HepG2 (cell line): Measurements from ENCODE around the gene ARMC10. TPM values are rescaled to one million over a fixed set of nuclear protein-coding genes. Genes with fewer than 3 reads are reported as not detected.

Source experiments
- ATAC-seq: fragments of 200-7000 bp; cut with Tn5 transposase; 3 replicates; pipeline ENCODE4 v1.9.1; 2020; ENCODE audit warnings: mild to moderate bottlenecking, moderate library complexity
- BruUV-seq: library from RNA; stranded (reverse); fragments of 400-500 nt; replicated peaks from 2 replicates; lab custom pipeline; 2021; lab: Mats Ljungman, UMichigan
- CTCF ChIA-PET: fragments of 300-600 bp; formaldehyde crosslinking; extraction: SDS; loops from one replicate; lab custom pipeline; 2021; ENCODE audit warnings: low total read pairs, inconsistent platforms, low intra/inter-chr PET ratio; lab: Yijun Ruan, JAX
- POLR2A ChIA-PET: fragments of 350-600 bp; sonication (Branson Sonifier 250); formaldehyde crosslinking; loops from one replicate; lab custom pipeline; 2020; ENCODE audit warnings: antibody characterized with exemption, inconsistent platforms; lab: Yijun Ruan, JAX
- DNase-seq: peaks from one replicate; pipeline ENCODE4 v3.0.0-alpha.2; 2015; ENCODE audit warnings: low spot score
- FAIRE-seq: peaks from 3 replicates; lab custom pipeline; 2011; peaks lifted over from hg19 to GRCh38; lab: Jason Lieb, UNC
- H2AFZ ChIP-seq: one replicate; pipeline ENCODE4 v1.6.1; 2011; ENCODE audit warnings: low read length, inconsistent platforms
- H3K27ac ChIP-seq: fragments of 300-600 bp; 3 replicates; pipeline ENCODE4 v1.8.0; 2011; ENCODE audit warnings: mixed run types, mild to moderate bottlenecking, mixed read lengths, low read length, inconsistent platforms; ENCODE audit not compliant: insufficient read depth; ENCODE audit errors: extremely low read length
- H3K27me3 ChIP-seq, 2 experiments: fragments of 200-600 bp in 1 of 2; 2 replicates in 1 of 2; 3 replicates in 1 of 2; pipeline versions ENCODE4 v1.6.0 to v1.8.0; 2011; ENCODE audit warnings: low read length in 2 of 2, mild to moderate bottlenecking in 2 of 2, moderate library complexity in 2 of 2, inconsistent platforms in 1 of 2; ENCODE audit not compliant: insufficient read depth in 2 of 2, control insufficient read depth in 1 of 2
- H3K36me3 ChIP-seq, 2 experiments: fragments of 200-600 bp in 1 of 2; replicated peaks in 1 of 2; 2 replicates in 1 of 2; 3 replicates in 1 of 2; pipeline versions ENCODE4 v1.5.1 to v1.8.0; 2011; ENCODE audit warnings: low read length in 2 of 2, inconsistent platforms in 1 of 2; ENCODE audit not compliant: insufficient read depth in 2 of 2, control insufficient read depth in 1 of 2
- H3K4me1 ChIP-seq: 2 replicates; pipeline ENCODE4 v1.5.1; 2012; ENCODE audit warnings: low read length, inconsistent platforms; ENCODE audit not compliant: insufficient read depth
- H3K4me2 ChIP-seq: 2 replicates; pipeline ENCODE4 v1.6.0; 2011; ENCODE audit warnings: low read depth, low read length, inconsistent platforms
- H3K4me3 ChIP-seq, 3 experiments: fragments of 200-600 bp in 1 of 3; sonication (generic), shearing (Covaris generic) in 1 of 3; replicated peaks in 1 of 3; 2 replicates each; pipeline ENCODE4 v1.5.1; 2011 to 2016; ENCODE audit warnings: low read length in 3 of 3, inconsistent platforms in 2 of 3, low read depth in 2 of 3, mild to moderate bottlenecking in 2 of 3, control low read depth in 1 of 3, mixed read lengths in 1 of 3; ENCODE audit not compliant: insufficient read depth in 1 of 3
- H3K79me2 ChIP-seq: one replicate; pipeline ENCODE4 v1.6.1; 2011; ENCODE audit warnings: low read length, inconsistent platforms; ENCODE audit not compliant: insufficient read depth
- H3K9ac ChIP-seq: 2 replicates; pipeline ENCODE4 v1.6.0; 2011; ENCODE audit warnings: mild to moderate bottlenecking, low read depth, low read length, inconsistent platforms; ENCODE audit not compliant: insufficient read depth
- H3K9me3 ChIP-seq: 2 replicates; pipeline ENCODE4 v1.5.1; 2012; ENCODE audit warnings: mild to moderate bottlenecking, low read length
- H4K20me1 ChIP-seq: 2 replicates; pipeline ENCODE4 v1.6.0; 2011; ENCODE audit warnings: inconsistent platforms, mild to moderate bottlenecking, low read length, moderate library complexity; ENCODE audit not compliant: insufficient read depth
- EP300 ChIP-seq, 3 experiments: sonication (generic) in 1 of 3; formaldehyde crosslinking in 1 of 3; IDR thresholded peaks; 2 replicates each; pipeline versions ENCODE4 v1.5.1 to v1.6.1; 2011 to 2020; ENCODE audit warnings: low read depth in 2 of 3, low read length in 2 of 3, borderline replicate concordance in 1 of 3, improper control_type of control experiment in 1 of 3, mild to moderate bottlenecking in 1 of 3, missing genetic modification reagents in 1 of 3, moderate library complexity in 1 of 3
- HNF1A ChIP-seq, 2 experiments: sonication (generic) in 1 of 2; formaldehyde crosslinking in 1 of 2; IDR thresholded peaks; 2 replicates each; pipeline versions ENCODE4 v1.4.0 to v1.6.1; 2016 to 2020; ENCODE audit warnings: borderline replicate concordance in 1 of 2, low read depth in 1 of 2, mild to moderate bottlenecking in 1 of 2, missing genetic modification reagents in 1 of 2
- HOXA7 ChIP-seq: sonication (generic); formaldehyde crosslinking; IDR thresholded peaks from 2 replicates; pipeline ENCODE4 v1.8.1; 2022; ENCODE audit warnings: mild to moderate bottlenecking, missing genetic modification reagents, moderate library complexity
- MED1 ChIP-seq: sonication (generic); formaldehyde crosslinking; IDR thresholded peaks from 2 replicates; pipeline ENCODE4 v1.4.0; 2020; ENCODE audit warnings: missing genetic modification reagents
- STAT6 ChIP-seq: sonication (generic); formaldehyde crosslinking; IDR thresholded peaks from 2 replicates; pipeline ENCODE4 v1.4.0; 2020; ENCODE audit warnings: missing genetic modification reagents, mild to moderate bottlenecking, borderline replicate concordance
- TERF1 ChIP-seq: sonication (generic); formaldehyde crosslinking; IDR thresholded peaks from 2 replicates; pipeline ENCODE4 v1.8.0; 2022; ENCODE audit warnings: mild to moderate bottlenecking, missing genetic modification reagents, moderate library complexity
- TOPORS ChIP-seq: sonication (generic); formaldehyde crosslinking; IDR thresholded peaks from 2 replicates; pipeline ENCODE4 v1.8.0; 2023; ENCODE audit warnings: mild to moderate bottlenecking, missing genetic modification reagents
- ZMYM3 ChIP-seq: sonication (generic); formaldehyde crosslinking; IDR thresholded peaks from 2 replicates; pipeline ENCODE4 v1.5.1; 2020; ENCODE audit warnings: mild to moderate bottlenecking, missing genetic modification reagents
- ZNF232 ChIP-seq: sonication (generic); formaldehyde crosslinking; IDR thresholded peaks from 2 replicates; pipeline ENCODE4 v1.4.0; 2020; ENCODE audit warnings: missing genetic modification reagents, borderline replicate concordance
- ZNF431 ChIP-seq: sonication (generic); formaldehyde crosslinking; IDR thresholded peaks from 2 replicates; pipeline ENCODE4 v1.9.0; 2022; ENCODE audit warnings: missing genetic modification reagents, low read depth, mild to moderate bottlenecking, borderline replicate concordance
- ZNF629 ChIP-seq: sonication (generic); formaldehyde crosslinking; conservative IDR thresholded peaks from 2 replicates; pipeline ENCODE4 v1.5.0; 2020; ENCODE audit warnings: missing genetic modification reagents
- ZNF770 ChIP-seq: sonication (generic); formaldehyde crosslinking; IDR thresholded peaks from 2 replicates; pipeline ENCODE4 v1.5.0; 2020; ENCODE audit warnings: mild to moderate bottlenecking, missing genetic modification reagents
- WGBS: methylation state at CpG from one replicate; pipeline ENCODE4 v1.1.6; 2017; ENCODE audit warnings: low lambda C conversion rate; 5-methylcytosine and 5-hydroxymethylcytosine counted together
- in situ Hi-C: cut with HindIII; loops from 2 replicates; pipeline ENCODE4 v1.10.0; 2017; ENCODE audit warnings: low pct_unique_long_range_greater_than_20kb; ENCODE audit not compliant: extremely low pct_ligation_motif_present
- intact Hi-C: fragments of 100-400 bp; cut with micrococcal nuclease; formaldehyde crosslinking; loops from one replicate; pipeline ENCODE4 v1.10.0; 2022; ENCODE audit not compliant: unreplicated experiment
- polyA plus RNA-seq, 8 experiments: library from polyadenylated mRNA; depleted of rRNA in 3 of 8; stranded (reverse) in 7 of 8; unstranded in 1 of 8; fragments of >200 nt; fragmentation: Illumina TruSeq in 4 of 8; extraction: Trizol in 4 of 8; gene quantifications; 2 replicates each; pipeline versions ENCODE4 v1.2.1 to v1.2.3, GENCODE V29; 2011 to 2016; ENCODE audit warnings: low read depth in 4 of 8, missing spikeins in 1 of 8, mixed read lengths in 1 of 8; ENCODE audit not compliant: insufficient read depth in 1 of 8
- total RNA-seq, 5 experiments: library from RNA; depleted of rRNA; stranded (reverse); fragments of >200 nt; fragmentation: Illumina TruSeq; extraction: Trizol; gene quantifications; 2 replicates each; pipeline ENCODE4 v1.2.3, GENCODE V29; 2016; ENCODE audit warnings: low read depth in 1 of 5

ARMC10 gene
- total and polyA plus RNA-seq, 2 of the 13 experiments (the other 11 are each of a cell fraction or from before 2014, with no cell fraction given), result 11.3 to 23.7 TPM

GRCh38 chr7:103124429-103124979, 49.6 kb downstream of the ARMC10 start:
- no peaks in the 10 kb centered on the region for H4K20me1 ChIP-seq
- H3K36me3 ChIP-seq, result peaks cover 10 to 37% of the 10 kb centered on the region in 2 experiments
- intact Hi-C loops (no loop called here), in situ Hi-C loops (no loop called here)
- FAIRE-seq, result no peak
- no peaks in the 10 kb centered on the region for H3K9me3 ChIP-seq
- no peak for ATAC-seq
- no peaks in the 10 kb centered on the region for H3K79me2 ChIP-seq
- TF ChIP-seq ZNF431 (CRISPR knock-in tag) (no peak), EP300 (IDR thresholded peaks at IDR 0.05; ENCODE audit: low read depth in 2 of 2, low read length in 2 of 2) (peak in 1 of 2 experiments; percentile 35; a peak in 1 of 4 replicates), EP300 (CRISPR knock-in tag; IDR thresholded peaks at IDR 0.05; ENCODE audit: borderline replicate concordance) (no peak), ZNF629 (CRISPR knock-in tag) (peak; percentile 61), TOPORS (CRISPR knock-in tag) (no peak), HNF1A (IDR thresholded peaks at IDR 0.05; ENCODE audit: low read depth) (0 out of 2 replicates have a peak, but pooled peaks have one; percentile 32), HNF1A (CRISPR knock-in tag; IDR thresholded peaks at IDR 0.05; ENCODE audit: borderline replicate concordance) (peak; percentile 37; the same call in 1 of the 2 replicates), HOXA7 (no peak), ZNF770 (CRISPR knock-in tag) (0 out of 2 replicates have a peak, but pooled peaks have one; percentile 0), ZMYM3 (CRISPR knock-in tag) (no peak), MED1 (CRISPR knock-in tag) (no peak), ZNF232 (CRISPR knock-in tag) (no peak), STAT6 (CRISPR knock-in tag) (no peak), TERF1 (CRISPR knock-in tag) (no peak)
- H3K4me1 ChIP-seq, result peaks cover 16% of the 10 kb centered on the region
- no peak overlapping the region for H3K4me3 ChIP-seq
- no peak overlapping the region for H3K27ac ChIP-seq
- ChIA-PET POLR2A (no interaction called here), CTCF (no interaction called here)
- H3K4me2 ChIP-seq, result peak overlapping the region; percentile 49; the same call in 1 of the 2 replicates
- H2AFZ ChIP-seq, result no peak overlapping the region
- BruUV-seq, result no TSS peak
- no peak for DNase-seq
- no peak overlapping the region for H3K9ac ChIP-seq
- WGBS, result 55% methylated on average over 6 of the region's 6 CpGs
- H3K27me3 ChIP-seq, result no peaks in the 10 kb centered on the region
